Measurements from ENCODE around the gene PDYN.
"Not testable (repeated sequence)": the region's sequence is repeated elsewhere in the genome, so short reads cannot be mapped to it uniquely, and the experiment has no call there.

Gene PDYN

GRCh38 chr20:1993986-1994385, at the start of gene PDYN:
Gene PDYN, minus strand, starts transcription at chr20:1994058. Its CDS starts 10,974 bp downstream, at chr20:1983084.
- no peak for DNase-seq

GRCh38 chr20:2042400-2042799, 48.5 kb upstream of the PDYN start:
- no peak for DNase-seq

GRCh38 chr20:2038161-2038560, 44.3 kb upstream of the PDYN start:
- no peak for DNase-seq

GRCh38 chr20:2037296-2037914, 43.5 kb upstream of the PDYN start:
- DNase-seq: no peak

- DNase-seq: not testable (repeated sequence)
These were observed 42.5 kb upstream of the PDYN start for GRCh38 chr20:2036357-2036756.

GRCh38 chr20:2032168-2032567, 38.3 kb upstream of the PDYN start:
- no peak for DNase-seq

- DNase-seq: no peak
These were observed 32.7 kb upstream of the PDYN start for GRCh38 chr20:2026514-2026913.

- no peak for DNase-seq
These were observed 32.1 kb upstream of the PDYN start for GRCh38 chr20:2026004-2026403.

- no peak for DNase-seq
These were observed 29.3 kb upstream of the PDYN start for GRCh38 chr20:2023151-2023550.

- DNase-seq: no peak
These were observed 28.3 kb upstream of the PDYN start for GRCh38 chr20:2022163-2022562.

GRCh38 chr20:2010533-2010932, 16.7 kb upstream of the PDYN start:
- DNase-seq: no peak

GRCh38 chr20:2006452-2007361, 12.8 kb upstream of the PDYN start:
- no peak for DNase-seq

- DNase-seq: peak; percentile 21
These were observed 12.1 kb upstream of the PDYN start for GRCh38 chr20:2005831-2006426.

GRCh38 chr20:2005359-2005758, 11.5 kb upstream of the PDYN start:
- DNase-seq: no peak

GRCh38 chr20:2004171-2004570, 10.3 kb upstream of the PDYN start:
- DNase-seq: no peak

- no peak for DNase-seq
These were observed 8.5 kb upstream of the PDYN start for GRCh38 chr20:2002365-2002764.

GRCh38 chr20:2001119-2001518, 7.3 kb upstream of the PDYN start:
- DNase-seq: no peak

GRCh38 chr20:2000285-2000684, 6.4 kb upstream of the PDYN start:
- no peak for DNase-seq

- no peak for DNase-seq
These were observed 4.9 kb upstream of the PDYN start for GRCh38 chr20:1998715-1999114.

GRCh38 chr20:1998193-1998520, 4.3 kb upstream of the PDYN start:
- no peak for DNase-seq

- DNase-seq: no peak
These were observed 3.8 kb upstream of the PDYN start for GRCh38 chr20:1997483-1998192.

GRCh38 chr20:1995531-1996310, 1.9 kb upstream of the PDYN start:
- no peak for DNase-seq

GRCh38 chr20:1994627-1995026, 769 bp upstream of the PDYN start:
- DNase-seq: no peak

All from NCI-H1048 (cell line).